ENCODE results near the gene OR4C12.
A peak's percentile ranks its signal among the peaks of the same experiment; 100 is the strongest.
"Not testable (repeated sequence)": the region's sequence is repeated elsewhere in the genome, so short reads cannot be mapped to it uniquely, and the experiment has no call there.

OR4C12 gene

DNA sequence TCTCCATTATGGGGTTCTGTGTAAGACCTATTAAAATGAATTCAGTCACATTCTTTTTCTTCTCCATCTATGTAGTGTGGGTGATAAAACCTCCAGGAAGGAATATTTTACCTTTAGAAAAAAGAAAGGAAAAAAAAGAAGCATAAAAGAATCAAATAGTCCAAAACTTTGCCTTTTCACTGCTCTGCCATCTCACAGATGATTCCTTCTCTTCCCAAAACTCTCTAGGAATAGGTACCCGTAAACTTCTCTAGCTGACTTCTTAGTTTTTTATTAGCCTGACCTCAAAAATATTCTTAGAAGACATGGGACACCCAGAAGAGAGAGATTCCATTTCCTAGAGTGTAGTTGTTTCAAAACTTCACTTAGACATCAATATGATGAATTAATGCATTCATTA lies at the start of gene OR4C12:
Gene OR4C12 (minus strand): TSS at position 101 of the 400 bp plus-strand sequence. CDS start 34 bp downstream, at position 67.
- not testable (repeated sequence) for DNase-seq

GRCh38 chr11:50030193-50030592 lies 47.9 kb upstream of the OR4C12 start:
- DNase-seq = no peak

- DNase-seq = peak; percentile 54 to 66
These were observed 13.2 kb upstream of the OR4C12 start for GRCh38 chr11:49995565-49995964.

DNA sequence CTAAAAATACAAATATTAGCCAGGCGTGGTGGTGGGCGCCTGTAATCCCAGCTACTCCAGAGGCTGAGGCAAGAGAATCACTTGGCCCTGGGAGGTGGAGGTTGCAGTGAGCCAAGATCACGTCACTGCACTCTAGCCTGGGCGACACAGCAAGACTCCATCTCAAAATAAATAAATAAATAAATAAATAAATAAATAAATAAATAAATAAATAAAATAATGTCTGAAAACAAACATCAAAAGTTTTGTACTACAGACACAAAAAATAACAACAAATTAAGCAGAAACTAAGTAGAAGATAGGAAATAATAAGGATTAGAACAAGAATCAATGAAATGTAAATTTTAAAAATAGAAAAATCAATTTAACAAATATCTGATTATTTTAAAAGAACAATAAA lies 8.9 kb downstream of the OR4C12 start:
- not testable (repeated sequence) for DNase-seq

- no peak for DNase-seq
These were observed 30.2 kb downstream of the OR4C12 start, which contains the start of gene OR4C13 for GRCh38 chr11:49952091-49952490. OR4C13 (plus strand) TSS chr11:49952391; CDS start chr11:49952423, 32 bp downstream.

DNA sequence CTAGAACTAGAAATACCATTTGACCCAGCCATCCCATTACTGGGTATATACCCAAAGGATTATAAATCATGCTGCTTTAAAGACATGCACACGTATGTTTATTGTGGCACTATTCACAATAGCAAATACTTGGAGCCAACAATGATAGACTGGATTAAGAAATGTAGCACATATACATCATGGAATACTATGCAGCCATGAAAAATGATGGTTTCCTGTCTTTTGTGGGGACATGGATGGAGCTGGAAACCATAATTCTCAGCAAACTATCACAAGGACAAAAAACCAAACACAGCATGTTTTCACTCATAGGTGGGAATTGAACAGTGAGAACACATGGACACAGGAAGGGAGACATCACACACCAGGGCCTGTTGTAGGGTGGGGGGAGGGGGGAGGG lies 33.6 kb downstream of the OR4C12 start:
- DNase-seq = not testable (repeated sequence)

All from NCI-H524 (cell line).